Glutamatergic neuron (in vitro differentiated cells): ENCODE data around the gene CRYBG1. TPM values are rescaled to one million over a fixed set of nuclear protein-coding genes. Genes with fewer than 3 reads are reported as not detected.

Source experiments
- DNase-seq: peaks from one replicate; pipeline ENCODE4 v3.0.0; 2022
- H3K27ac Mint-ChIP-seq: one replicate; pipeline ENCODE4 v1.8.0; 2020; ENCODE audit warnings: mild to moderate bottlenecking, mixed read lengths, inconsistent platforms; ENCODE audit not compliant: unreplicated experiment
- H3K27me3 Mint-ChIP-seq: one replicate; pipeline ENCODE4 v1.8.0; 2020; ENCODE audit warnings: mild to moderate bottlenecking, moderate library complexity, mixed read lengths, inconsistent platforms; ENCODE audit not compliant: unreplicated experiment
- H3K36me3 Mint-ChIP-seq: one replicate; pipeline ENCODE4 v1.8.0; 2020; ENCODE audit warnings: mild to moderate bottlenecking, mixed read lengths, inconsistent platforms; ENCODE audit not compliant: unreplicated experiment
- H3K4me1 Mint-ChIP-seq: one replicate; pipeline ENCODE4 v1.8.0; 2020; ENCODE audit warnings: mild to moderate bottlenecking, low read depth, mixed read lengths, inconsistent platforms; ENCODE audit not compliant: unreplicated experiment
- H3K4me3 Mint-ChIP-seq: one replicate; pipeline ENCODE4 v1.8.0; 2020; ENCODE audit warnings: mild to moderate bottlenecking, mixed read lengths, inconsistent platforms; ENCODE audit not compliant: unreplicated experiment
- H3K9me3 Mint-ChIP-seq: one replicate; pipeline ENCODE4 v1.8.0; 2020; ENCODE audit warnings: mild to moderate bottlenecking, moderate library complexity, mixed read lengths, inconsistent platforms; ENCODE audit not compliant: unreplicated experiment
- CTCF ChIP-seq: fragments of 200-600 bp; sonication (generic); IDR thresholded peaks from one replicate; pipeline ENCODE4 v1.5.0; 2021; ENCODE audit not compliant: partially characterized antibody, unreplicated experiment
- total RNA-seq: library from RNA; stranded (reverse); fragmentation: NEBNext Ultra II Directional; extraction: Animal tissue kit (Norgen Biotek cat#: 25700); gene quantifications from one replicate; pipeline ENCODE4 v1.2.1, GENCODE V29; 2021; ENCODE audit not compliant: unreplicated experiment

The CRYBG1 gene
- total RNA-seq, 1 donor from 2014 or later, result 0.15 TPM

GRCh38 chr6:106502559-106502958 lies 142.0 kb downstream of the CRYBG1 start:
- H3K4me3 Mint-ChIP-seq, result no peak overlapping the region
- H3K27me3 Mint-ChIP-seq, result no peaks in the 10 kb centered on the region
- no peaks in the 10 kb centered on the region for H3K4me1 Mint-ChIP-seq
- no peak for DNase-seq
- no peaks in the 10 kb centered on the region for H3K36me3 Mint-ChIP-seq
- TF ChIP-seq CTCF, result no peak
- H3K27ac Mint-ChIP-seq, result no peak overlapping the region
- no peaks in the 10 kb centered on the region for H3K9me3 Mint-ChIP-seq

- H3K36me3 Mint-ChIP-seq, result peaks cover 5% of the 10 kb centered on the region
- TF ChIP-seq CTCF, result no peak
- H3K4me1 Mint-ChIP-seq, result peaks cover 9% of the 10 kb centered on the region
- H3K27me3 Mint-ChIP-seq, result peaks cover 8% of the 10 kb centered on the region
- no peak for DNase-seq
- H3K9me3 Mint-ChIP-seq, result peaks cover 2% of the 10 kb centered on the region
- no peak overlapping the region for H3K4me3 Mint-ChIP-seq
- no peak overlapping the region for H3K27ac Mint-ChIP-seq
Measured at GRCh38 chr6:106508277-106508676, 147.8 kb downstream of the CRYBG1 start.

- peaks cover 2% of the 10 kb centered on the region for H3K9me3 Mint-ChIP-seq
- no peak for DNase-seq
- no peak overlapping the region for H3K27ac Mint-ChIP-seq
- H3K4me1 Mint-ChIP-seq, result peaks cover 9% of the 10 kb centered on the region
- peaks cover 5% of the 10 kb centered on the region for H3K36me3 Mint-ChIP-seq
- TF ChIP-seq CTCF, result no peak
- no peak overlapping the region for H3K4me3 Mint-ChIP-seq
- peaks cover 10% of the 10 kb centered on the region for H3K27me3 Mint-ChIP-seq
Measured at GRCh38 chr6:106508834-106509233, 148.3 kb downstream of the CRYBG1 start.

- Mint-ChIP-seq H3K27ac (no peak overlapping the region), H3K36me3 (peaks cover 5% of the 10 kb centered on the region), H3K27me3 (peaks cover 12% of the 10 kb centered on the region), H3K9me3 (peaks cover 2% of the 10 kb centered on the region), H3K4me1 (peaks cover 9% of the 10 kb centered on the region), H3K4me3 (peak overlapping the region; percentile 95)
- peak; percentile 37 for TF ChIP-seq CTCF
- DNase-seq, result peak; percentile 40
Measured at GRCh38 chr6:106509420-106510089, 149.0 kb downstream of the CRYBG1 start.

- Mint-ChIP-seq H3K4me3 (peak overlapping the region; percentile 95), H3K9me3 (peaks cover 2% of the 10 kb centered on the region), H3K36me3 (peaks cover 5% of the 10 kb centered on the region), H3K27me3 (peaks cover 12% of the 10 kb centered on the region), H3K4me1 (peaks cover 9% of the 10 kb centered on the region), H3K27ac (no peak overlapping the region)
- DNase-seq, result peak; percentile 53
- TF ChIP-seq CTCF, result no peak
Measured at GRCh38 chr6:106510090-106510970, 149.8 kb downstream of the CRYBG1 start.
